Midbrain (tissue), 1 donor: Measurements from ENCODE around the gene BLTP3B.

ENCODE experiments used
- DNase-seq: peaks from one replicate; lab custom pipeline; 2025; lab: John Stamatoyannopoulos, UW

The BLTP3B gene

GRCh38 chr12:100164153-100164704 is 21.6 kb upstream of the BLTP3B start:
- no peak for DNase-seq

GRCh38 chr12:100163416-100164152 is 20.9 kb upstream of the BLTP3B start:
- peak; percentile 61 for DNase-seq

- no peak for DNase-seq
Measured at GRCh38 chr12:100159391-100160104, 16.9 kb upstream of the BLTP3B start.

GRCh38 chr12:100158535-100158934 is 15.9 kb upstream of the BLTP3B start:
- DNase-seq = no peak

- DNase-seq = no peak
Measured at GRCh38 chr12:100157427-100157821, 14.8 kb upstream of the BLTP3B start.

GRCh38 chr12:100156731-100157426 is 14.2 kb upstream of the BLTP3B start:
- DNase-seq = no peak

- DNase-seq = peak; percentile 26
Measured at GRCh38 chr12:100154474-100155247, 12.0 kb upstream of the BLTP3B start.

- no peak for DNase-seq
Measured at GRCh38 chr12:100153131-100153530, 10.5 kb upstream of the BLTP3B start.

GRCh38 chr12:100151769-100152168 is 9.1 kb upstream of the BLTP3B start:
- no peak for DNase-seq

- DNase-seq = no peak
Measured at GRCh38 chr12:100146252-100146651, 3.6 kb upstream of the BLTP3B start.

- no peak for DNase-seq
Measured at GRCh38 chr12:100145643-100146042, 3.0 kb upstream of the BLTP3B start.

GRCh38 chr12:100141998-100142850 is 450 bp downstream of the BLTP3B start:
- peak; percentile 53 for DNase-seq

GRCh38 chr12:100141666-100141997 is 1.0 kb downstream of the BLTP3B start:
- peak; percentile 53 for DNase-seq

GRCh38 chr12:100138803-100139098 is 3.9 kb downstream of the BLTP3B start:
- DNase-seq = no peak

- DNase-seq = peak; percentile 64
Measured at GRCh38 chr12:100138048-100138802, 4.4 kb downstream of the BLTP3B start.

GRCh38 chr12:100133200-100133599 is 9.5 kb downstream of the BLTP3B start:
- no peak for DNase-seq

GRCh38 chr12:100128512-100128908 is 14.2 kb downstream of the BLTP3B start:
- peak; percentile 13 for DNase-seq

- no peak for DNase-seq
Measured at GRCh38 chr12:100127766-100128511, 14.7 kb downstream of the BLTP3B start.

- no peak for DNase-seq
Measured at GRCh38 chr12:100123316-100124095, 19.2 kb downstream of the BLTP3B start.
